ENCODE results near the gene DDB1.

Gene DDB1

DNA sequence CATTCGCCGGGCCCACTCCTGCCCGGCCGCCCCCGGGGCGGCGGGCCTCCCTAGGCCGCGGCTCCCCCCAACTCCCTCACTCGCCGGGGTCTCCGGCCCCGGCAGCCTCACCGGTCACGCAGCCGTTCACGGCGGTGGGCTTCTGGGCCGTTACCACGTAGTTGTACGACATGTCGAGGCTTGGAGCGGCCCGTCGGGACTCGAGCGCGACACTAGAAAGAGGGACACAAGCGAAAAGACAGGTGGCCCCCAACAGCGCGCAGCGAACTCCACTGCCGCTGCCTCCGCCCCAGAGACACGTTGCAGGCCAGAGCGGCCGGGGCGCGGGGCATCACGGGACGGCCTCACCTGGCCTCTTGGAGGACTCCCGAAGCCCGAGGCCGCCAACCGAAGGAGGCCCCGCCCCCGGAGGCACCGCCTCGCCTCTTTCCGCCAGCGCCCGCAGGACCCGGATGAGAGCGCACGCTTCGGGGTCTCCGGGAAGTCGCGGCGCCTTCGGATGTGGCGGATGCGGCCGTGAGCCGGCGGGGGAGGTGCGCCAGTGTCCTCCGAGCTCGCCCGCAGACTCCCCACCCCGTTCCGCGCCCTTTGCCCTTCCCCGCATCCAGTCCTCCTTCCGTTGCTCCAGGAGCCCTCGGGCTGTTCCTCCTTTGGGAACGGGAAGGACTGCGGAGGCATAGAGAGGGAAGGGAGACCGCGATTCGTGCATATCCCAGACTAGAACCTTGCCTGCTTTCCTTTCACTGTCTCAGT lies at the start of gene DDB1, which contains the start of gene TKFC:
Gene DDB1 (minus strand): TSS at position 309 of the 753 bp plus-strand sequence. CDS start 137 bp downstream, at position 172.
Gene TKFC (plus strand): TSS at position 432 of the 753 bp plus-strand sequence. CDS start 1,501 bp downstream, outside the sequence.
- peak; percentile 98 for DNase-seq

DNA sequence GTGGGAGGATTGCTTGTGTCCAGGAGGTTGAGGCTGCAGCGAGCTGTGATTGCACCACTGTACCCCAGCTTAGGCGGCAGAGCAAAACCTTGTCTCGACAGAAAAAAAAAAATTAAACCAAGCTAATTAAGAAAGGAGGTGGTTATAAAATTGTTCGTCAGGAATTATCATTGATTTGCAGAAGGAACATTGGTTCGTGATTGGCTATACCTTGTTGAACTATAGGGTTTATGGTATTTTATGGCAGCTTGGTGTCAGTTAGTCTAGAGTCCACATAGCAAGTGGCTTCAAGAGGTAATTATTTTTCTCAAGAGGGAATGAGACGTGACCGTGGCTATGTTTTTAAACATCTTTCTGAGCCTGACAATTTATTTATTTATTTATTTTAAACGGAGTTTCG lies 48.0 kb upstream of the DDB1 start:
- DNase-seq, result no peak

DNA sequence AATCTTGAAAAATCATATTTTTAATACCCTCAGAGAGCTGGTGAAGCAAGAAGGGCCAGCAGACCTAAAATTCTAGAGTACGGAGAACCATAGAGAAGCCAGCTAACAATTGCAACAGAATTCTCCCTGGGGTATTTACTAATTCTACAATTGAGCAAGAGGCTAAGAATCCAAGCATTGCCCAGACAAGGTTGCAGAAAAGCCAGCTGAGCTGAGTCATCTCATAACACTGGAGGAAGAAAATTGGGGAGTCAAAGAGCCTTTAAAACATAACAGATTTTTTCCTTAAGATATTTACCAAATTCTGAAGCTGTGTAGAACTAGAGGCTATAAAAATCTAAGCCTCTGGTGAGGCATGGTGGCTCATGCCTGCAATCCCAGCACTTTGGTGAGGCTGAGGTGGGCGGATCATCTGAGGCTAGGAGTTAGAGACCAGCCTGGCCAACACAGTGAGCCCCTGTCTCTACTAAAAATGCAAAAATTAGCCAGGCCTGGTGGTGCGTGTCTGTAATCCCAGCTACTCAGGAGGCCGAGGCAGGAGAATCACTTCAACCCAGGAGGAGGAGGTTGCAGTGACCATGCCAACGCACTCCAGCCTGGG lies 45.9 kb upstream of the DDB1 start:
- no peak for DNase-seq

DNA sequence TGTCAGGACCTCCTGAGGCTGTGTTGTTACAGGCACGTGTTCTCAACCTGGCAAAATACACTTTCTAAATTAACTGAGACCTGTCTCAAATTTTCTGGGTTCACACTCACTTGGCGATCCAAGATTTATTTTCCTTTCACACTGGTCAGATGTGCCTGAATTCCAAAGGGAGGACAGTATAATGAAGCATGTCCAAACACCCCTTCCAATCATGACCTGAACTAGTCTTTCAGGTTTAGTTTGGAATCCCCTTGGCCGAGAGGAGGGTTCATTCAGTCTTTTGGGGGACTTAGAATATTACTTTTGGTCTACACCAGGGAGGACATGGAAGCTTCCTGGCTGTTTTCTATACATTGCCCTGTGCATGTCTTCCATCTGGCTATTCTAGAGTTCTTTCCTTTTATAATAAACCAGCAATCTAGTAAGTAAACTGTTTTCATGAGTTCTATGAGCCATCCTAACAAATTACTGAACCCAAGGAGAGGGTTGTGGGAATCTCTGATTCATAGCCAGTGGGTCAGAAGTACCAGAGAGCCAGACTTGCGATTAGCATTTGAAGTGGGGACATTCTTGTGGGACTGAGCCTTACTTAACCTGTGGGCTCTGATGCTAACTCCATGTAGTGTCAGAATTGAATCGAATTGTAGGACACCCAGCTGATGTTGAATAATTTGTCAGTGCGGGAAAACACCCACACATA lies 44.7 kb upstream of the DDB1 start:
- no peak for DNase-seq

DNA sequence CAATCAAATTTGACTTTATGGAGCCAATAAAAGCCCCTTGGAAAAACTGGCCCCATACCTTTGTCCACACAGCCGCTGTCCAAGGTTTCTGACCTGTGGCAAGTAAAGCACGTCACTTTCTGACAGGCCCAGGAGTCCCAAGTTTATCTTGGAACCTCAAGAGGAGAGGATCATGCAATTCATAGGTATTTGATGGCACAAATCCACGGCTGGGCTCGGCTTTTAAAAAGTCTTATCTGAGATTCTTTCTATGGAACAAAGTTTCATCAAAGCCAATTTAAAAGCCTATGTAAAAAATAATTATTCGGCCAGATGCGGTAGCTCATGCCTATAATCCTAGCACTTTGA lies 42.8 kb upstream of the DDB1 start:
- DNase-seq, result no peak

DNA sequence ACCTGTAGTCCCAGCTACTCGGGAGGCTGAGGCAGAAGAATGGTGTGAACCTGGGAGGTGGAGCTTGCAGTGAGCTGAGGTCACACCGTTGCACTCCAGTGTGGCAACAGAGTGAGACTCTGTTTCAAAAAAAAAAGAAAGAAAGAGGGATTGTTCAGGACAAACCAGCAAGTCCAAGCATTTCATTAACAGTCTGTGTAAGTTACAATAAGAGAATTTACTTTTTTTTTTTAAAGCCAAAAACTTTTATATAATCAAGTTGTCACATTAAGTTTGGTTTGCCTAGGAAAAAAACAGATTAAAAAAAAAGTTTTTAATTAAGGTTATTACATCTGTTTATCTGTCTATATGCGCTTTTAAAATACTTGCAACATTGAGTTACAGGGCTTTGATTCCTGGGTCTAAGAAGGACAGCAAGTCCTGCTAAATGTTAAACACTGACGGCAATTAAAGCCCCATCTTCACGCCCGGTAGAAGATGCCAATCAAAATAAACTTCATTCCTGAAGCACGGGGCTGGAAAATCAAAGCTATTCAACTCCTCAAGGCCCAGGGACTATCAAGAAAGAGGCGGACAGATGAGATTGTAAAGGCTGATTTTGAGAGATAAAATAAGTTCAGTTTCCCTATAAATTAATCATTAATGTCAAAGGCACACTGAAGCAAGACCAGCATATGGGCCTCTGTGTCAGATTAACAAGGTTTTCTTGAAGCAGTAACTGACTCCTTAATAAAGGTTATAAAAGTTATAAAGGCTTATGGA lies 39.9 kb upstream of the DDB1 start:
- no peak for DNase-seq

DNA sequence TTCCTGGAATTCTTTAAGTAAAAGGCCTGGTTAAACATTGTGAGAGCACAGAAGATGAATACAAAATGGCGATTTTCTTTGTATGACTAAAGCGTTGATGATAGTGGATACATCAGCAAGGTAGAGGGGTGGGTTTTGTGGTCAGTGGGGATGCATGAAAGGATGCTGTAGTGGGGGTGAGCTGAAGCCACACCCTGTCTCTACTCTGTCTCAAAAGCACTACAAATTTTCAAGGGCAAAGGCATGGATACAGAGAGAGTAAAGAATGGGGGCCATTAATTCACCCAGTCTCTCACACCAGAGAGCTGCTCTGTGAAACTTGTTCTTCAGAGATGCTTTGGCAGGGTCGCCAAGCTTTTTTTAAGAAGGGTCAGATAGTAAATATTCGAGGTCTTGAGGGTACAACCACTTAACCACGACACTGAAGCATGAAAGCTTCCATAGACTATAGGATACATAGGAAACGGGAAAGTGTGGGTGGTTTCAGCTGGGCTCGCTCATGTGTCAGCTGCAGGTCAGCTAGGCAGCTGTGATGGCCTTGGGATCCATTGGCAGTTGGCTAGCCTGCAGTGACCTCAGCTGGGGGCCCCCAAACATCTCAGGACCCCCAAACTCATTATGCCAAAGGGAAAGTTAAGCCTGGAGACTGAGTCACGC lies 37.6 kb upstream of the DDB1 start:
- no peak for DNase-seq

DNA sequence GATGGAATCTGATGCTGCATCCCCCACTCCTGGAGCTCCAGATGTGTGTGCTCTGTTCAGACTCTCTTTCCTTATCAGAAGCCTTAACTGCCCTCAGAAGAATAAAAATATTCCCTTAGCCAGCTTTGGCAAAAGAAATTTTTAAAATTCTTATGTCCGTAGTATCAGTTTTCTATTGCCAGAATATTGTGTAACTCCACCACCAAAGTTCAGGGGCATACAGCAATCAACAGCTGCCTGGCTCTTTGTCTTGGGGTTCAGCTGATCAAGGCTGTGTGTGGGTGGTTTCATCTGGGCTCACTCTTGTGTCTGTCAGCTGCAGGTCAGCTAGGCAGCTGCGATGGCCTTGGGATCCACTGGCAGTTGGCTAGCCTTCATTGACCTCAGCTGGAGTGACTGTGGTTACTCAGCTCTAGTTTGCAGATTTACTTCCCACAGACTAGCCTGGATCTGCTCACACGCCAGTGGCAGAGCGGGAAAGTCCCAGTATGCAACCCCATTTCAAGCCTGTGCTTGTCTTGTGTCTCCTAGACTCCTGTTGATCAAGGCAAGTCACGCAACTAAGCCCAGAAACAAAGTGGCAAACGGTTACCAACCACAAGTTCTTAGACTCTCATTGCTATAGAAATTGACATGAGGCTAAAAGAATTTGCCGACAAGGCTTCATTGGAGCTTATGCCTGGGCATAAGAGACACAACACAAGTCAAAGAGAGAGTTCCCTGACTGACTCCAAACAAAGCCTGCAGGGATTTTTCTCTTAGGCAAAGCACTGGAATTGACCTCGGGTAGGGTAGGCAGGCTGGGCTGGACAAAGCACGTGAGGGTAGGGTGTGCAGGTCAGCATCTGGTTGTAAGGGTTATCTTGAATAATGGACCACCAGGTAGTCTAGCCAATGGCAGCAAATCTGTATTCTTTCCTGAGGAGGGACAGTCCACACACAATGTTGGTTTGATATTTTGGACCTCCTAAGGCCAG lies 36.8 kb upstream of the DDB1 start:
- DNase-seq, result no peak

DNA sequence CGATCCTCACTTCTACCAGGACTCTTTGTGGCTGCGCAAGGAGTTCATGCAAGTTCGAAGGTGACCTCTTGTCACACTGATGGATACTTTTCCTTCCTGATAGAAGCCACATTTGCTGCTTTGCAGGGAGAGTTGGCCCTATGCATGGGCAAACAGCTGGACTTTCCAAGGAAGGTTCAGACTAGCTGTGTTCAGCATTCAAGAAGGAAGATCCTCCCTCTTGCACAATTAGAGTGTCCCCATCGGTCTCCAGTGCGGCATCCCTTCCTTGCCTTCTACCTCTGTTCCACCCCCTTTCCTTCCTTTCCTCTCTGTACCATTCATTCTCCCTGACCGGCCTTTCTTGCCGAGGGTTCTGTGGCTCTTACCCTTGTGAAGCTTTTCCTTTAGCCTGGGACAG lies 35.7 kb upstream of the DDB1 start:
- no peak for DNase-seq

DNA sequence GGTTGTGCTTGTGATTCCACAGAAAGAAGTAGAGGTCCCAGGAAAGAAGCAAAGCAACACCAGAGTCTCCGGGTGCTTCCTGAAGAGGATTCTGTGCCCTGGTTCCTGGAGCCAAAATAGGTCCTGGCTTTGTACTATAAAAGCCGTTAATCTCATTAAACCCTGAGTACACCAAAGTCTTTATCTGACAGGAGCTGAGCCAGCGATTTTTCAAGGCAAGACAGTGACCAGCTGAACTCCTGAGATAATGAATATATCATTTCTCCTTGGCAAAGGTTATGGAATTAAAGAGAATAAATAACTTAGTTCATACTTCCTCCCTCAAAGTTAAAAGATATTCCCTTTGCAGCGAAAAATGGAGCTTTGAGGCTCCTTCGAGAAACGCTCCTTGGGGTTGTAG lies 34.5 kb upstream of the DDB1 start:
- no peak for DNase-seq

DNA sequence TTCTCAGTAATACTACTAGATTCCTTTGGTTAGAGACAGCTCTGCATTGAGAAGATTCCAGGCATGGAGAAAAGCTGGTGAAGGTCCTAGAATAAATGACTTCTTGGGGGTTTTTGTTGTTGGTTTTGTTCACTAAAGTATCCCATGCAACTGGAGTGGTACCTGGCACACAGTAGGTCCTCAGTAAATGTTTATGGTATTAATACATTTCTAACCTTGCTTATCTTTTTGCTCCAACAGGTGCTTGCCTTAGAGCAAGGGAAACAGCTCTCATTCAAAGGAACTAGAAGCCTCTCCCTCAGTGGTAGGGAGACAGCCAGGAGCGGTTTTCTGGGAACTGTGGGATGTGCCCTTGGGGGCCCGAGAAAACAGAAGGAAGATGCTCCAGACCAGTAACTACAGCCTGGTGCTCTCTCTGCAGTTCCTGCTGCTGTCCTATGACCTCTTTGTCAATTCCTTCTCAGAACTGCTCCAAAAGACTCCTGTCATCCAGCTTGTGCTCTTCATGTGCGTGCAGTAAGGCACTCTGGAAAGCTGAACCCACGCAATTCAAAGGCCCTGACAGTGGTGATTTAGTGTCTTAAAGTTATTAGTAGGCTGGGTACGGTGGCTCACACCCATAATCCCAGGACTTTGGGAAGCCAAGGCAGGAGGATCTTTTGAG lies 31.2 kb upstream of the DDB1 start:
- no peak for DNase-seq

DNA sequence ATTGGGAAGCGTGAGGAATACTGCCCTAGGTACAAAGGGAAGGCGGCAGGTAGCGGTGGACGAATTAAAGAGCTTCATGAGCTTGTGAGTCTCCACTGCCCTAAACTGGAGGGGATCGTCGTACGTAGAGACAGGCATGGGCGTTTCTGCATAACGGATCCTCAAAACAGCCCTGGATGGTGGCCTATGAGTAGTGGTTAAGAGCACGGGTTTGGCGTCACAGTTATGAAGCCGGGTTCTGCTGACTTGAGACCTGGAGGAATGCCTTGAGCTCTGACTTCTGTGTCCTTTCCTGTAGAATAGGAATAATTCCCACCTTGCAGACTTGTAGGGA lies 29.6 kb upstream of the DDB1 start:
- no peak for DNase-seq

DNA sequence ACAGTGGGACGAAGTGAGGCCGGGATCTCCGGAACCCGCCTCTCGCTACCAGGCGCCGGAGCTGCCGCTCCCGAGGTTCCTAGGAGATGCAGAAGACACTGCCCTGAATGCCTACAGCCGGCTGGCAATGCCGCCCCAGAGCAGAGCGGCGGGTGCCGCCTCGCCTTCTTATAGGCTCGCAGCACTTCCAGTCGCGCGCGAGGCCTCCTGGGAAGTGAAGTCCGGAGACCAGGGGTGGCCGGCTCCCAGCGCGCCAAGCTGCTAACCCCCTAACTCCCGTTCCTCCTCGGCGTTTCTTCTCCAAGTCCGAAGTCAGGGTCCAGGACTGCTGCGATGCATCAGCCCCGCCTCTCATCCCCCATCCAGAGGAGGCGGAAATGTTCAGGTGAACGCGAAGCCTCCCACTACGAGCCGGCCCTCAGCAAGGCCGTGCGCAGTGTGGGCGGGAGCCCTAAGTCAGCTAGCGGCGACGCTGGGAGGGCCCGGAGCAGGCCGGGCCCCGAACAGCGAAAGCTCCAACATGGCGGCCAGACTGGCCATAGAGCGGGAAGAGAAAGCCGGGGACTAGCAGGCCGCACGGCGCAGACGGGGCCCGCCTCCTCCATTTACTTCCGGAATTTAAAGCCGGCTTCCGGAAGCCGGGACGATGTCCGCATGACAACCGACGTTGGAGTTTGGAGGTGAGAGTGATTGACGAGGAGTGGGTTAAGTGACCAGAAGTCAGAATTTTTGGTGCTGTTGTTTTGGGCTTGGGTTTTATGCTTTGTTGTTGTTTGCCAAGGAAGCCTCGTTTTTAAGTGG lies 29.0 kb upstream of the DDB1 start, which contains the start of the genes CYB561A3 and TMEM138:
Gene CYB561A3 (minus strand): TSS at position 142 of the 801 bp plus-strand sequence. CDS start 5,169 bp downstream, outside the sequence.
Gene TMEM138 (plus strand): TSS at position 634 of the 801 bp plus-strand sequence. CDS start 2,017 bp downstream, outside the sequence.
- DNase-seq, result peak; percentile 90

DNA sequence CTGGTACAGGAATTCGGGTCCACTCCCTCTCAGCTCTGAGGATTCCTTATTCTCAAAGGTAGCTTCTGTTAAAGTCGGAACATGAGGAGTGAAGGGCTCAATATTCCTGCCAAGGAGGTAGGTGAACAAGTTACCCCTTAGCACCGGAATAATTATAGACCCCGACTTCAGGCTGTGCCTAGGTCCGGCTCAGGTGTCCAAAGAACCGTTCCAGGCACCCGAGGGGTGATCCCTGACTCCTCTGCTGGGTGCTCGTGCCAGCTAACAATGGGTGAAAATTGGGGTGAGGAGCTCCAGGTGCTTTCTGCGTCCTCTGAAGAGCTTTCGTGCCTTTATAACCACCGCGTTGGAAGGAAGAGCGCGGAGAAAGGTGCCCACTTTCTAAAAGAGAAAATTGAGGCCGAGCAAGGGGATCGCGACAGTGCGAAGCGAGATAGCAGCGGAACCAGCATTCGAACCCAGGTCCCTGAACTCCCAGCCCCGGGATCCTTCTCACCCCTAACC lies 28.4 kb upstream of the DDB1 start:
- DNase-seq, result no peak

DNA sequence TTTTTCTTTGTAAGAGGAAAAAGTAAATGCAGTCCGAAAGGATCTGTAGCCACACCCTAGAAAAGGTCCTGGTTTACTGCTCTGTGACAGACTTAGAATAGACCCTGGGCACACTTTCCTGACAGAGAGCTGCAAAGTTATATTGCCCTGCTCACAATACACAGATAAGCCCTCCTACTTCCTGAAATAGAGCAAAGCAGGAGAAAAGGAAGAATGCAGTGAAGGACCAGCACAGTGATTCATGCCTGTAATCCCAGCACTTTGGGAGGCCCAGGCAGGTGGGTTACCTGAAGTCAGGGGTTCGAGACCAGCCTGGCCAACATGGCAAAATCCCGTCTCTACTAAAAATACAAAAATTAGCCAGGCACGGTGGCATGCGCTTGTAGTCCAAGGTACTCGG lies 26.6 kb upstream of the DDB1 start:
- DNase-seq, result no peak

DNA sequence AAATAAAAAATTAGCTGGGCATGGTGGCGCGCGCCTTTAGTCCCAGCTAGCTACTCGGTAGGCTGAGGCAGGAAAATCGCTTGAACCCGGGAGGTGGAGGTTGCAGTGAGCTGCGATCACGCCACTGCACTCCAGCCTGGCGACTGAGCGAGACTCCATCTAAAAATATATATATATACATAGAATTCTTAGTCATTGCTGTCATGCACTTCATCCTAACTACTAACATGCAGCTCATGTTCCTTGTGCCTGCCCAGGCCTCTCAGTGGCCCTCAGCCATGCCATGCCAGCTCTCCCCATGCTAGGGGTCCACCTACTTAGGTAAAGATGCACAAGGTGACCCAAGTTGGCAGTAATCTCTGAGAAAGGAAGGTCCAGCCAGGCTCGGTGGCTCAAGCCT lies 25.7 kb upstream of the DDB1 start:
- DNase-seq, result no peak

DNA sequence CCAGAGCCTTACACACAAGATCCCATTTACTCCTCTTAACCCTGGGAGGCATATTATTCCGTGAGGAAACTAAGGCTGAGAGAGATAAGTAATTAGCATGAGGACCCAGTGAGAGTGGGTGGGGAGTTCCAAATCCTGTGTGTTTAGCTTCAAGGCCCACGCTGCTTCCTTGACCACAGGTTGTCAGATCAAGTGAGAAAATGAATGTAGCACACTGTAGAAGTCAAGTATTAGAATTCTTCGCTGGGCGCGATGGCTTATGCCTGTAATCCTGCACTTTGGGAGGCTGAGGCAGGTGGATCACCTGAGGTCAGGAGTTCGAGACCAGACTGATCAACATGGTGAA lies 25.0 kb upstream of the DDB1 start:
- DNase-seq, result no peak

DNA sequence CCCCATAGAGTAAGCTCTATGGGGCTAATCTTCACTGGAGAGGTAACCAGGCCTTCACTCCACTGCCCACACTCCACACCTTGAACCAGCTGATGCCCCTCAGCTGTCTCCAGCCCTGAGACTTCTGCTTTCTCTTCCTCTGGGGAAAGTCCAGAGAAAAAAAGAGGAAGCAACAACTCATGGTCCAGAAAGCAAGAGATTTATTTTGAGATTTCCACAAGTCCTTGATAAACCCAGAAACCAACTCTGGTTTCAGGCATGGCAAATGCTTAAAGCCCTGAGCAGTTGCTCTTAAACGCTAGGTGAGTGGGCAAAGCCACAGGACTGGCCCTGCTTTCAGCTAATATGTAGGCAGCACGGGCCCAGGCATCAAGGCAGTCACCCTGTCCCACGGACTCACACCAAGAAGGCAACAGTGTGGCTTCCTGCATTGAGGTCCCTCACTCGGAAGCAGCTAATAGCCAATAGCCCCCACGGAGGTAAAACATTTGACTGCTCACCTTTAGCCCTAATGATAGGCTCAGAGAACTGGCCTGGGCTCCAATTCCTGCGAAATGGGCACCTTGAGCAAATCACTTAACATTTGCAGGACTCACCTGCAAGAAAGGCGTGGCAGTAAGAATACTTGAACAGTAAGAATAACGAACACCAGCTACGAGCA lies 24.5 kb upstream of the DDB1 start:
- DNase-seq, result no peak

DNA sequence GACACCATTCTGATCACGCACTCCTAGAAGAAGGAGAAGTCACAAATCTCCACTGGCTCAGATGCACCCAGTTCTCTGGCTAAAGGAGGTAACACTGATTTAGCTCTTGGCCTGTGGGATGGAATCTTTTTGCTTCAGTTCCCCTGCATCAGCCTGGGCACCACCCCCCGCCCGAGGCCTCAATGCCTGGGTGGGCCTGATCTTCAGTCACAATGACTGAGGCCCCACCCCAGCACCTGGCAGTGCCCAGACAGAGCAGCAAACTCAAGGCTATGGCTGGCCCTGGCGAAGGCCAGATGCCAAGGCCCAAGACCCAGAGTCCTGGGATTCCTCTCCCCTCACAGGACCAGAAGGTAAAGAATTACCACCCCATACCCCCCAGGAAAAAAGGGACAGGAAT lies 23.8 kb upstream of the DDB1 start:
- DNase-seq, result no peak
